HG03066 (cell line): ENCODE results near the gene AQP9.
"Not testable (repeated sequence)": the region's sequence is repeated elsewhere in the genome, so short reads cannot be mapped to it uniquely, and the experiment has no call there.

ENCODE experiments used
- ATAC-seq: cut with Tn5 transposase; IDR thresholded peaks from one replicate; pipeline ENCODE4 v1.9.1; 2021; ENCODE audit warnings: low read depth; ENCODE audit not compliant: unreplicated experiment

The AQP9 gene, protein sequence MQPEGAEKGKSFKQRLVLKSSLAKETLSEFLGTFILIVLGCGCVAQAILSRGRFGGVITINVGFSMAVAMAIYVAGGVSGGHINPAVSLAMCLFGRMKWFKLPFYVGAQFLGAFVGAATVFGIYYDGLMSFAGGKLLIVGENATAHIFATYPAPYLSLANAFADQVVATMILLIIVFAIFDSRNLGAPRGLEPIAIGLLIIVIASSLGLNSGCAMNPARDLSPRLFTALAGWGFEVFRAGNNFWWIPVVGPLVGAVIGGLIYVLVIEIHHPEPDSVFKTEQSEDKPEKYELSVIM

DNA sequence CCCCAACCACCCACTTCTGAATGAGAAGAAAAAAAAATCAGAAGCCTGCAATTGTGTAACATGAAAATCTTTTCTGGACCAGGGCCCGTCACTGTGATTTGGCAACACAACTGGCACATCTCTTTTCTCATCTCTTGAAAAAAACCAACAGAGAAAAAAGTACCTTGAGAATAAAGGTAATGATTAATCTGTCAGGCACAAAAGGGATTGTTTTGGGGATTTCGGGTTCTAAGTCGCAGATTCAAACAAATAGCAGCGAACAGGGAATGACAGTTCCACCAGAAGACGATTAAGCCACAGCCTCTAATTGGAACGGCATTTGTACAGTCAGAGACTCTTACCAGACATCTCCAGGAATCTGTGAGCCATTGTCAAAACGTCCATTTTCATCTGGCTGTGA lies at the start of gene AQP9:
Gene AQP9 (plus strand): TSS at position 276 of the 400 bp plus-strand sequence. CDS start 185 bp downstream, outside the sequence.
- ATAC-seq = no peak

DNA sequence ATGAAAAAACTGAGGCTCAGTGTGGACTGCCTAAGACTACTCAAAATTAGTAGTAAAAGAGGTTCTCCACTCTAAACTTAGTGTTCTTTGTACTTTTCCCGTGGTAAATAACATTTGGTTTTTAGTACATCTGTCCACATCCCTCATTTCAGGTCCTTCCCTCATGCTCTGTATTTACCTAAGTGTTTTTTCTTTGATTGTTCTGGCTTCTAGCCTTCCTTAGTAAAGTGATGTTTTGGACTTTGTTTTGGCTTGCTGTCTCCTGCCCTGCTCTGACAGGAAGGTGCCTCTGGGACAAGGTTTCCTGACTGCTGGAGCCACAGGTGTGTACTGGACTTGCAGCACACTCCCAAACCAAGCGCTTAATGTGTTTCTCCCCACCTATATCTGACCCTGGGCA lies 42.8 kb upstream of the AQP9 start:
- ATAC-seq = no peak

GRCh38 chr15:58096529-58097084 lies 41.6 kb upstream of the AQP9 start:
- no peak for ATAC-seq

- ATAC-seq = no peak
Measured at GRCh38 chr15:58103482-58103881, 34.7 kb upstream of the AQP9 start.

GRCh38 chr15:58108117-58108516 lies 30.1 kb upstream of the AQP9 start:
- no peak for ATAC-seq

DNA sequence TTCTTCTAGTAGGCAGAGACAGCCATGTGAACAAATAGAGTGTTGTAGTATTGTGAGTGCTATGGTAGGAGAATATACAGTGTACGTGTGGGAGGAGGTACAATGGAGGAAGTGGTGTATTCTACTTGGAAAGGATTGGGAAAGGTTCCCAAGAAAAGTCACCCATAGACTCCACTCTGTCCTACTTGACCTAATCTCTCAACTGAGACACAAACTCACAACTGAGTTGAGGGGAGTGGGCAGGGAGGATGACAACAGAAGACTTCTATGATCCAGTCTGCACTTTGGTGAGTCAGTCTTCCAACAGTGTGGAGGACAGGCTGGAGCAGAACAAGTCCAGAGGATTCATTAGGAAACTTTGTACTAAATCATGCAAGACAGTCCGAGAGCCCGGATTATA lies 28.8 kb upstream of the AQP9 start:
- no peak for ATAC-seq

DNA sequence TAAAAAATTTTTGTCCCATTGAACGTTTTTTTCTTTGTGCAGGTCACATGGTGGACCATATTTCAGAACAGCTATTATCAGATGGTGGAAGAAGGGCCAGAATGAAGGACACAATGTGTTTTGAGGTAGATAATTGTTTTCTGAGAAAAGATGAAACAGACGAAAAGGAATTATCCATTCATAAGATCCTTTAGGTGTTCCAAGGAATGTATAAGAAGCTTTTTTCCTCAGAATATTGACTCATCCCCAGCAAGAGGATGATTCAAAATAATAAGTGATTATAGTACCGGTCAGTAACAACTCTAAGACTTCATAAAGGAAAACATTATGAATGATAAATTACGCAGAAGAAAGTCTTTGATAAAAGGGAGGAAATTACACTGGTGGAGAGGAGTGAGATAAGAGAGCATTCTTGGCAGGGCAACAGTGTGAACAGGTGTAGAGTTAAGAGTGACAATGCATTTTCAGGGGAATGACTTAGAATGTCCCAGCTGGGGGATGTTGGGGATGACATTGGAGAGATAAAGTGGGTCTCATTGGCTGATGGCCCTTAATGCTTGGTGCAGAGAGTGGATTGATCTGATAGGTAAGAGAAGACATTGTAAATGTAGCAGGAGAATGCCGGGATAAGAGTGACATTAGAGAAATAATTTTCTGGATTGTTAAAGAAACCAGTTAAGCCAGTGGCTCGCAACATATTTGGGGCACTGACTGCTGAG lies 27.0 kb upstream of the AQP9 start:
- ATAC-seq = no peak

- ATAC-seq = no peak
Measured at GRCh38 chr15:58111718-58112104, 26.5 kb upstream of the AQP9 start.

DNA sequence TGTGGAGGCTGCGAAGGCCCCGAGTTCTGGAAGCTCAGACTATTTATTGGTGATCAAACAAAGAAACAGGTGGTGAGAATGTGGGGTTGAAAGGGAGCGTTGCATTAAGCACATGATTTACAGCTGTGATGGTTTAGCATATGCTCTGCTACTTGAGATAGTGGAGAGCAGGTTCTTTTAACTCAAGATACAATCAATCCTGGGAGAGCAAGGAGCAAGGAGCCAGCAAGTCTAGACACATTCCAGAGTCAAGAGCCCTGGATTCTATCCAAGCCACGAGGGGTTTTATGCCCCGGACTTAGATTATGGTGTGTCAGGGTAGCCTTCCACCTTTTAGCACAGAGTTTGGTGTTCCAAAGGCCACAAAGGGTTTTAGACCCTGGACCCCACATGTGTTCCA lies 24.8 kb upstream of the AQP9 start:
- ATAC-seq = not testable (repeated sequence)

DNA sequence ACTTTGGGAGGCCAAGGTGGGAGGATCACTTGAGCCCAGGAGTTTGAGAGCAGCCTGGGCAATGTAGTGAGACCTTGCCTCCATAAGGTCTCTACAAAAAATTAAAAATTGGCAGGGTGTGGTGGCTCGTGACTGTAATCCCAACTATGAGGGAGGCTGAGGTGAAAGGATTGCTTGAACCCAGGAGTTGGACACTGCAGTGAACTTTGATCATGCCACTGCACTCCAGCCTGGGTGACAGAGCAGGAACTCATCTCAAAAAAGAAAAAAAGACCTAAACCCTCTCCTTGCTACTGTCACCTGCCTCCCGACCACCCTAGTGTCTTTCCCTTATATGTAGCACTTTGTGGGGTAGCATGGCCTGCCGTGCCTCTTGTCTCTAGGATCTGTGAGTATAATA lies 23.8 kb upstream of the AQP9 start:
- no peak for ATAC-seq

GRCh38 chr15:58114812-58115211 lies 23.4 kb upstream of the AQP9 start:
- ATAC-seq = no peak

DNA sequence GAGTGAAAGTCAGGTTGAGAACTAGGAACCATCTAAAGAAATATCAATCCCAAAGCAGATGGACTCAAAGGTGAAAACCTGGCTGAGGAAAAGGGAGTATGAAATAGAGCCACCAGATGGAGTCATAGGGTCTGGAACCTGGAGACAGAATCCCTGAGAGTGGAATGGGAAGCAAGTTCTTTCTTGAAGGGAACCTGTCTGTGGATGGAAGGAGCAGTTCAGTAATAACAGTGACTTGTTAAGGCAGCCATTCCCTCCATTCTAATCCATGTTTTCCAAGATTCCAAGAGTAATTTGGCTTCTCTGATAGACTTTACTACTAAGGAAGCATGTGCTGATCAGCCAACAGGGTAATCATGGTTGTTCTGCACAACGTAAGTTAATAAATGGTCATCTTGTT lies 22.5 kb upstream of the AQP9 start:
- ATAC-seq = no peak

DNA sequence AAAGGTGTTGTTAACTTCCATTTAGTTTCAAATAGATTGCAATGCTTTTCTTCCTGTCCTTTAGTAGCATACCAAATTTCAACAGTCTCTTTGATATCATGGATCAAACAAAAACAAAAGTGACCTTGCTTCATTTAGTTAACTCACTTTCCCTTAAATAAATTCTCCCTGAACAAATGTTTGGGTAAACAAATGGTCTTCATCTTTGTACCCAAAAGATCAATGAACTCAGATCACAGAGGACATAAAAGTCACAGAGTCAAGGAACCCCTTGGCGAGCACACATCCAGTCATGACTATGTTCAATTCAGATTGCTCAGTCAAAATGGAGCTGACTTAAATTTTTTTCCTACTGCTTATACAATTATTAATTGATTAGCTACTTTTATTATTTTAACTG lies 20.6 kb upstream of the AQP9 start:
- no peak for ATAC-seq

- ATAC-seq = no peak
Measured at GRCh38 chr15:58118272-58118671, 19.9 kb upstream of the AQP9 start.

GRCh38 chr15:58119016-58119415 lies 19.2 kb upstream of the AQP9 start:
- ATAC-seq = no peak

- no peak for ATAC-seq
Measured at GRCh38 chr15:58124585-58124984, 13.6 kb upstream of the AQP9 start.

GRCh38 chr15:58125333-58125732 lies 12.8 kb upstream of the AQP9 start:
- ATAC-seq = no peak

DNA sequence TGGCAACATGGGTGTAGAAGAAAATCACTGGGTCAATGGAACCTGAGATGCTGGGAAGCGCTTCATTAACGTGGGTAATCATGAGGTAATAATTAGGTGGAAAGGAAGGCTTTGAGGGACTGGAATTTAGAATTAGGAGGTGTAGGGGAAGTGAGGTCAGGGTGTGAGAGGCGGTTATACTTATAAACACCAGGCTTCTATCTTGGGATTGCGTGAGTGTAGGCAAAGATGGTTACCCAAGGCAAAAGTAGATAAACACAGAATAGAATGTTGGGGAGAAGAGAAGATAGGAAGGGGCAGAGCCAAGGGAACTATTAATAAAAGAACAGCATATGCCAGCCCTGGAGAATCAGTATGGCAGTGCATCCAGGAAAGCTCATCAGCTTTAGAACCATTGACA lies 3.3 kb upstream of the AQP9 start:
- ATAC-seq = no peak

GRCh38 chr15:58135511-58136174 lies 2.5 kb upstream of the AQP9 start:
- no peak for ATAC-seq

GRCh38 chr15:58136731-58137130 lies 1.4 kb upstream of the AQP9 start:
- no peak for ATAC-seq

DNA sequence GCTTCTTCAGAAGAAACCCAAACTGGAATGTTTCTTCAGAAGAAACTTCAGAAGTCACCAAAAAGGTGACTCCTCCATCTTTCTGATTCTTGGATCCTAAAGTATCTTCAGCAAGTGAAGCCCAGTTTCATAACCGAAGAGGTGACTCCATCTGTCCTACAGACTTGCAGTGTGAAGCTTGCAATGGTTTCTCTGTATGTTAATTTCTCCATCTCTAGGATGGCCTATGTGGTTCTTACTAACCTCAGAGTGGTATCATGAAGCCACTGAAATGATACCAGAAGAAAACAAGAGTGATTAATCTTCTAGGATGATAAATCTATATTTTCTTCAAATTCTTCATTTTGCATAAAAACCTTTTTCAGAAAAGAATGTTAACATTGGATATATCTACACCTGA lies 495 bp upstream of the AQP9 start:
- ATAC-seq = no peak
